GM18858 (cell line): Measurements from ENCODE around the gene H2BK1.

Experiments
- ATAC-seq: cut with Tn5 transposase; IDR thresholded peaks from one replicate; pipeline ENCODE4 v1.9.1; 2021; ENCODE audit not compliant: unreplicated experiment

H2BK1 gene

GRCh38 chr7:151205730-151206129 is 4.6 kb downstream of the H2BK1 start:
- ATAC-seq: no peak

- no peak for ATAC-seq
Observed at GRCh38 chr7:151204383-151205032, 5.8 kb downstream of the H2BK1 start.

- no peak for ATAC-seq
Observed at GRCh38 chr7:151202836-151203235, 7.5 kb downstream of the H2BK1 start.

GRCh38 chr7:151201751-151202150 is 8.5 kb downstream of the H2BK1 start:
- no peak for ATAC-seq

- no peak for ATAC-seq
Observed at GRCh38 chr7:151201344-151201743, 8.9 kb downstream of the H2BK1 start.

GRCh38 chr7:151198945-151199848 is 11.1 kb downstream of the H2BK1 start:
- ATAC-seq: no peak

GRCh38 chr7:151197932-151198331 is 12.4 kb downstream of the H2BK1 start:
- ATAC-seq: no peak

- ATAC-seq: no peak
Observed at GRCh38 chr7:151195616-151196450, 14.5 kb downstream of the H2BK1 start.

GRCh38 chr7:151194188-151194587 is 16.1 kb downstream of the H2BK1 start:
- no peak for ATAC-seq

GRCh38 chr7:151193203-151193978 is 16.9 kb downstream of the H2BK1 start:
- no peak for ATAC-seq

- ATAC-seq: no peak
Observed at GRCh38 chr7:151192002-151192539, 18.2 kb downstream of the H2BK1 start.

GRCh38 chr7:151191544-151191943 is 18.7 kb downstream of the H2BK1 start:
- no peak for ATAC-seq

- ATAC-seq: no peak
Observed at GRCh38 chr7:151189038-151189437, 21.2 kb downstream of the H2BK1 start.

- no peak for ATAC-seq
Observed at GRCh38 chr7:151188252-151188542, 22.1 kb downstream of the H2BK1 start.

- ATAC-seq: no peak
Observed at GRCh38 chr7:151187409-151188251, 22.7 kb downstream of the H2BK1 start.

- ATAC-seq: no peak
Observed at GRCh38 chr7:151186640-151187408, 23.5 kb downstream of the H2BK1 start, which contains the start of gene ASB10. Gene ASB10 (minus strand): TSS chr7:151187250. CDS start chr7:151187130, 120 bp downstream.

GRCh38 chr7:151185762-151186639 is 24.3 kb downstream of the H2BK1 start:
- no peak for ATAC-seq

GRCh38 chr7:151181011-151181431 is 29.3 kb downstream of the H2BK1 start:
- ATAC-seq: no peak
